Measurements from ENCODE around the gene HEG1.
"Not testable (repeated sequence)": the region's sequence is repeated elsewhere in the genome, so short reads cannot be mapped to it uniquely, and the experiment has no call there.

The HEG1 gene

GRCh38 chr3:124978627-124979026 lies 77.2 kb downstream of the HEG1 start:
- no peak for DNase-seq

GRCh38 chr3:124976383-124976782 lies 79.4 kb downstream of the HEG1 start:
- DNase-seq, result no peak

GRCh38 chr3:124974691-124975090 lies 81.1 kb downstream of the HEG1 start:
- DNase-seq, result no peak

GRCh38 chr3:124973290-124973689 lies 82.5 kb downstream of the HEG1 start:
- DNase-seq, result no peak

GRCh38 chr3:124972457-124972856 lies 83.3 kb downstream of the HEG1 start:
- DNase-seq, result no peak

GRCh38 chr3:124969963-124970722 lies 85.7 kb downstream of the HEG1 start:
- no peak for DNase-seq

- no peak for DNase-seq
Observed at GRCh38 chr3:124969190-124969589, 86.6 kb downstream of the HEG1 start.

GRCh38 chr3:124967964-124968363 lies 87.8 kb downstream of the HEG1 start:
- DNase-seq, result no peak

GRCh38 chr3:124966521-124967445 lies 89.0 kb downstream of the HEG1 start:
- DNase-seq, result no peak

GRCh38 chr3:124965413-124965812 lies 90.4 kb downstream of the HEG1 start:
- no peak for DNase-seq

- DNase-seq, result no peak
Observed at GRCh38 chr3:124964387-124964786, 91.4 kb downstream of the HEG1 start.

- no peak for DNase-seq
Observed at GRCh38 chr3:124963755-124964154, 92.0 kb downstream of the HEG1 start.

GRCh38 chr3:124962403-124962940 lies 93.3 kb downstream of the HEG1 start:
- DNase-seq, result no peak

- DNase-seq, result no peak
Observed at GRCh38 chr3:124960698-124961097, 95.1 kb downstream of the HEG1 start.

GRCh38 chr3:124960105-124960504 lies 95.7 kb downstream of the HEG1 start:
- DNase-seq, result no peak

- not testable (repeated sequence) for DNase-seq
Observed at GRCh38 chr3:124957951-124958350, 97.8 kb downstream of the HEG1 start.

- DNase-seq, result no peak
Observed at GRCh38 chr3:124952282-124952855, 103.4 kb downstream of the HEG1 start.

- no peak for DNase-seq
Observed at GRCh38 chr3:124951511-124952281, 104.1 kb downstream of the HEG1 start.

GRCh38 chr3:124950026-124950425 lies 105.8 kb downstream of the HEG1 start:
- DNase-seq, result no peak

- no peak for DNase-seq
Observed at GRCh38 chr3:124942613-124943012, 113.2 kb downstream of the HEG1 start.

GRCh38 chr3:124941771-124942170 lies 114.0 kb downstream of the HEG1 start:
- no peak for DNase-seq

GRCh38 chr3:124939661-124940060 lies 116.1 kb downstream of the HEG1 start:
- no peak for DNase-seq

GRCh38 chr3:124938896-124939295 lies 116.9 kb downstream of the HEG1 start:
- DNase-seq, result no peak

All from activated CD4-positive, alpha-beta T cell treated with anti-CD3 and anti-CD28 coated beads, Interleukin-2, amount 50 U/mL, for 4 hours (primary cell).